NCI-H2029 treated with DMSO at 0.1 percent for 48 hours (cell line): ENCODE results near the gene IL17REL.

Source experiments
- DNase-seq: peaks from one replicate; lab custom pipeline; 2025; lab: John Stamatoyannopoulos, UW

Gene IL17REL

DNA sequence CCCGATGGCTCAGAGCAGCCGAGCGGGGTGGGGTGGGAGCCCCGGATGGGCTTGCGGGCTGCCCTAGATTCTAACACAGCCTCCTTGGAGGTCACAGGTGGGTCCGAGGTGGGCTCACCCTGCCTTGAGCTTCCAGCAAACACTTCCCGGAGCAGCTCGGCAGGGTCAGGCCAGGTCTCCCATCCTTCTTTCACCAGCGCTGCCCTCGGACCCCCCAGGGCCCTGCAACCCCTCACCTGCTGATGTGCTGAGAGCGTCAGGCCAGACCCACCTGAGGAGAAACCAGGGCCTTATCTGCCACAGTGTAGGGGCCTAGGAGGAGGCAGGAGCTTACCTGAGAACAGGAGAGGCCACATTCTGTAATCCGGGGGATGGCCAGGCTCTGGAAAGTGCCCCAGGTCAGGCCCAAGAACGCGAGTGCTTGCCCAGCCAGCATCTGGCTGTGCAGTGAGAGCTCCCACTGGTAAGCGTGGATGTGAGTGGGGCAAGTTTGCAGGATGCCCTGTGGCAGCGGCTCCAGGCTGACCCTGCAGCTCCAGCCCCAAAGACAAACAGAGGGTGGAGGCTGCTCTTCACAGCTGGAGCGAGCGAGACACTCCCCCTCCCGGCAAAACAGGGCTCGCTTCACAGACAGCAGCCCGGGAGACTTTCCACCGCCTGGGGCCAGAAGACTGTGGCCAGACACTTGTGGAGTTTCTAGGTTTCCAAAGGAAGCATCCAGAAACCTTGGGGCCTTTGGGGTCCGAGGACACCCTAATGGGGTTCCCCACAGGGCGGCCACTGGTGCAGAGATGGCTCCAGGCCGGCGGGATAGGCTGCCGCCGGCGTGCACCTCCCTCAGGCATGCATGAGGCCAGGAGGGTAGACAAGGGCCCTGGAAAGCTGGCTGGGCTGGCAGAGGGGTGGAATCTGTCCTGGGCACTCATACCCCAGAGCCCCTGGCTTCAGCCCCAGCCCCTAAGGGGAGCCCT, at the start of gene IL17REL:
IL17REL (minus strand) TSS at position 555 of the 971 bp plus-strand sequence; CDS start at position 436, 119 bp downstream.
- DNase-seq: no peak

DNA sequence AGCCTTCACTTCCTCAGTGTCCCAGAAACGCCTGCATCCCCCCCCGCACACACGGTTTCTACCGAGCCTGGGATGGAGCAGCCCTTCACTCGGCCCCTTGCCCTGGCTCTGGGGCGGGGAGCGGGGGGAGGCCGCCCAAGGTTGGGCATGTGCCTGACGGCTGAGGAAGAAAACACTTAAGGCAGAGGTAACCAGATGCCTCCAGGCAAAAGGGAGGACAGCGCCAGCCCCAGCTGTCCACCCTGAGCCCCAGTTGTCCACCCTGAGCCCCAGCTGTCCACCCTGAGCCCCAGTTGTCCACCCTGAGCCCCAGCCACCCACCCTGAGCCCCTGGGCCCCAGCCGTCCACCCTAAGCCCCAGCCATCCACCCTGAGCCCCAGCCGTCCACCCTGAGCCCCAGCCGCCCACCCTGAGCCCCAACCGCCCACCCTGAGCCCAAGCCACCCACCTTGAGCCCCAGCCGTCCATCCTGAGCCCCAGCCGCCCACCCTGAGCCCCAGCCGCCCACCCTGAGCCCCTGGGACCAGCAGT, 49.3 kb upstream of the IL17REL start:
- DNase-seq: no peak

GRCh38 chr22:50061141-50061823, 48.7 kb upstream of the IL17REL start:
- no peak for DNase-seq

DNA sequence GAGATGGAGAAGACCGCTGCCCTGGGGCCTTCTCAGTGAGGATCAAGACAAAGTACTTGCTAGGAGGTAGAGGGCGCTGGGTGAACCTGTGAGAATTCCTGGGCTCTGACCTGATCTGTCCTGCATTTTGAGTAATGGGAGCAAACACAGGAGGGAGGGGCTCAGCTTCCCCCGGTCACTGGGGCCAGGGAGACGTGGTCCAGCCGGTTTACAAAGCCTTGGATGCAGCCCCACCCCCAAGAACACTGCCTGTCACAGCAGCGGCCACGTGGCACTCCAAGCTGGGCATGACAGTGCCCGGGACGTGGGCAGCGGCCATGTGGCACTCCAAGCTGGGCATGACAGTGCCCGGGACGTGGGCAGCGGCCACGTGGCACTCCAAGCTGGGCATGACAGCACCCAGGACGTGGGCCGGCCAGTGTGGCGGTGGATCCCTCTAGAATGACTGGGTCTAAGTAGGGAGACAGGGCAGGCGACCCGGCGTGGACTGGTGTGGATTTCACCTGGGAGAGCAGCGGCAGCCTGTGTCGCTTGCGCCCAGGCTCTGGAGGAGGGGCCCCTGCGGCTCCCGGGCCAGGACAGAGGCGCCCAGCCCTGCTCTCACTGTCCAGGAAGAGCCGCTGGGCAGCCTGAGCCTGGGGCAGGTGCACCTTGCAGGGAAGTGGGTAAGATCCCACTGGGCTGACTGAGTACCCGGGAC, 48.0 kb upstream of the IL17REL start:
- no peak for DNase-seq

DNA sequence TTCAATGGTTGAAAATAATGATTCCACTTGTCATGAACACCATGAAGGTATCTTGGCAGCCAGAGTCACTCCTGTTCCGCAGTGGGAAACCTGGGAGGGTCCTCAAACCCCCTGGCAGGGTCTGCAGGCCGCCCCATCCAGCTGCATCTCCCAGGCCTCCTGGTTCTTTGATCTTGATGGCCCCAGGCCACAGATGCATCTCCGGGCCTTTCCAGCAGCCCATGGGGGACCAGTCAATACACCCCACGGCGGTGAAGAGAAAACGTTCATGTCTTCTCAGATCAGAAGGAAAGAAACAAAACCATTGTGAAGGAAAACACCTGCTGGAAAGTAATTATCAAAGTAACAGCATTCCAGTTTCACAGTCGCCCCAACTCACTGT, 47.3 kb upstream of the IL17REL start:
- DNase-seq: no peak

GRCh38 chr22:50058906-50059880, 46.6 kb upstream of the IL17REL start:
- no peak for DNase-seq

GRCh38 chr22:50058061-50058905, 45.7 kb upstream of the IL17REL start, which contains the start of gene TTLL8:
TSS of gene TTLL8 (minus strand) at chr22:50058298.
- DNase-seq: no peak

DNA sequence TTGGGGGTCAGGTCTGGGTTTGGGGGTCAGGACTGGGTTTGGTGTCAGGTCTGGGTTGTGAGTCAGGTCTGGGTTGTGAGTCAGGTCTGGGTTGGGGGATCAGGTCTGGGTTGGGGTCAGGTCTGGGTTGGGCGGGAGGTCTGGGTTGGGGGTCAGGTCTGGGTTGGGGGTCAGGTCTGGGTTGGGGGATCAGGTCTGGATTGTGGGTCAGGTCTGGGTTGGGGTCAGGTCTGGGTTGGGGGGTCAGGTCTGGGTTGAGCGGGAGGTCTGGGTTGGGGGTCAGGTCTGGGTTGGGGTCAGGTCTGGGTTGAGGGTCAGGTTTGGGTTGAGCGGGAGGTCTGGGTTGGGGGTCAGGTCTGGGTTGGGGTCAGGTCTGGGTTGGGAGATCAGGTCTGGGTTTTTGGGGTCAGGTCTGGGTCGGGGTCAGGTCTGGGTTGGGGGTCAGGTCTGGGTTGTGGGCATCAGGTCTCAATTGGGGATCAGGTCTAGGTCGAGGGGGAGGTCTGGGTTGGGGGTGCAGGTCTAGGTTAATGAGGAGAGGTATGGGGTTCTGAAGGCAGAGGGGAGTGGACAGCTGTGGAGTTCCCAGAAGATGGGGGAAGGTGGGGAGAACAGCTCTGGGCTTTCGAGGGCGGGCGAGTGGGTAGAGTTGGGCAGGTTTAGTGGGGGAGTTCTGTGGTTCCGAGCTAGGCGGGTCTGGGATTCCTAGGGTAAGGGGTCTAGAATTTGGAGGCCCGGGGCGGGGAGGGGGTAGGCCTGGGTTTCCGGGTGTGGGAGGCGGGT, 44.9 kb upstream of the IL17REL start:
- DNase-seq: no peak

GRCh38 chr22:50056214-50056972, 43.8 kb upstream of the IL17REL start:
- DNase-seq: no peak

DNA sequence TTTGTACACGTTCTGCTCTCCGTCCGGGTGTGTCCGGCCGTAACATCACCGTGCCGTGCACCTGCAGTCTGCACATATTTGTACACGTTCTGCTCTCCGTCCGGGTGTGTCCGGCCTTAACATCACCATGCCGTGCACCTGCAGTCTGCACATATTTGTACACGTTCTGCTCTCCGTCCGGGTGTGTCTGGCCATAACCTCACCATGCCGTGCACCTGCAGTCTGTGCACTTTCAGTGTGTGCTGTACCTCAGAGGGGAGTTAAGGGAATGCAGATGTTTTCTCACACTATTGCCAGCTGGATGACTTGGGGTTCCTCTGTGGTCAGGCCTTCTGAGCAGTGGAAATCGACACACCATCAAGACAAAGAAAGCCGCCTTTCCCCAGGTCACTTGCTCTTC, 41.3 kb upstream of the IL17REL start:
- no peak for DNase-seq

- no peak for DNase-seq
Measured at GRCh38 chr22:50051930-50052329, 39.4 kb upstream of the IL17REL start.

- DNase-seq: no peak
Measured at GRCh38 chr22:50049299-50050195, 37.0 kb upstream of the IL17REL start.

- DNase-seq: no peak
Measured at GRCh38 chr22:50048836-50049235, 36.3 kb upstream of the IL17REL start.

GRCh38 chr22:50048061-50048765, 35.6 kb upstream of the IL17REL start:
- DNase-seq: no peak

- no peak for DNase-seq
Measured at GRCh38 chr22:50047346-50047745, 34.8 kb upstream of the IL17REL start.

DNA sequence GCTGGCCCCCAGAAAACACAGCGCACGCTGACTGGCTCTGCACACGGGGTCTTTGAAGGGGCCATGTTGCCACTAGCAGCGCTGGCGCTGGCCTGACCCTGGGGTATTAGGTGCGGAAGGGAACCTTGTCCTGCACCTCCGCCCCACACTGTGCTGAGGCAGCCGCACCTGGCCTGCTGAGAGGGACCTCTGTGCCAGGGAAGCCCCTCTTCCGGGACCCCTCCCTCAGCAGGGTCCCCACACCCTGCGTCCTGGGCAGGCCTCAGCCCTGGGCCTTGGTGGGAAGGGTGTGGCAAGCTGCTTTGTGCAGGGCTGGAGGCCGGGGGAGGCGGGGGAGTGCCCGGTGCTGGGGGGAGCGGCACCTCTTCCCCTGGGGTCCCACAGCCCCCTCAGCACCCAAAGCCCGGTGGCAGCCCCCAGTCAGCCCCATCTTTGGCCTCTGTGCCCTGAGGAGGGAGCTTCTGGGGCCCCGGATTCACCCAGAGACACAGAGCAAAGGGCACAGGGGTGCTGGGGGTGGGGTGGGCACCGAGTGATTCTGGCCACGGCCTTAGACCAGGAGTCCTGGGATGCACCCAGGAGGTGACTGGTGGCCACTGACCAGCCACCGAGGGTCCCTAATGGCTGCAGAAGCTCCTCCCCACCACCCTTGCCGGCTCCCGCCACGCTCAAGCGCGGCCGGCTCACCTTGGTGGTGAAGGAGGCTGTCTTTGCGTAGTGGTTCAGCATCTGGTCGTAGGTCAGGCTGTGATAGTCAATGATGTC, 34.1 kb upstream of the IL17REL start:
- no peak for DNase-seq
